NCI-H226 (cell line): ENCODE data around the gene SLC25A13.
"Not testable (repeated sequence)": the region's sequence is repeated elsewhere in the genome, so short reads cannot be mapped to it uniquely, and the experiment has no call there.

ENCODE experiments used
- DNase-seq: peaks from one replicate; pipeline ENCODE4 v3.0.0-alpha.2; 2015

The SLC25A13 gene, protein sequence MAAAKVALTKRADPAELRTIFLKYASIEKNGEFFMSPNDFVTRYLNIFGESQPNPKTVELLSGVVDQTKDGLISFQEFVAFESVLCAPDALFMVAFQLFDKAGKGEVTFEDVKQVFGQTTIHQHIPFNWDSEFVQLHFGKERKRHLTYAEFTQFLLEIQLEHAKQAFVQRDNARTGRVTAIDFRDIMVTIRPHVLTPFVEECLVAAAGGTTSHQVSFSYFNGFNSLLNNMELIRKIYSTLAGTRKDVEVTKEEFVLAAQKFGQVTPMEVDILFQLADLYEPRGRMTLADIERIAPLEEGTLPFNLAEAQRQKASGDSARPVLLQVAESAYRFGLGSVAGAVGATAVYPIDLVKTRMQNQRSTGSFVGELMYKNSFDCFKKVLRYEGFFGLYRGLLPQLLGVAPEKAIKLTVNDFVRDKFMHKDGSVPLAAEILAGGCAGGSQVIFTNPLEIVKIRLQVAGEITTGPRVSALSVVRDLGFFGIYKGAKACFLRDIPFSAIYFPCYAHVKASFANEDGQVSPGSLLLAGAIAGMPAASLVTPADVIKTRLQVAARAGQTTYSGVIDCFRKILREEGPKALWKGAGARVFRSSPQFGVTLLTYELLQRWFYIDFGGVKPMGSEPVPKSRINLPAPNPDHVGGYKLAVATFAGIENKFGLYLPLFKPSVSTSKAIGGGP

GRCh38 chr7:96321658-96322372 lies at the start of gene SLC25A13:
Gene SLC25A13, minus strand, starts transcription at chr7:96322098. Its CDS starts 142 bp downstream, at chr7:96321956.
- DNase-seq: peak; percentile 94

- not testable (repeated sequence) for DNase-seq
These were observed 44.0 kb upstream of the SLC25A13 start for GRCh38 chr7:96365916-96366315.

GRCh38 chr7:96361116-96361857 lies 39.4 kb upstream of the SLC25A13 start:
- no peak for DNase-seq

GRCh38 chr7:96359876-96360275 lies 38.0 kb upstream of the SLC25A13 start:
- DNase-seq: no peak

DNA sequence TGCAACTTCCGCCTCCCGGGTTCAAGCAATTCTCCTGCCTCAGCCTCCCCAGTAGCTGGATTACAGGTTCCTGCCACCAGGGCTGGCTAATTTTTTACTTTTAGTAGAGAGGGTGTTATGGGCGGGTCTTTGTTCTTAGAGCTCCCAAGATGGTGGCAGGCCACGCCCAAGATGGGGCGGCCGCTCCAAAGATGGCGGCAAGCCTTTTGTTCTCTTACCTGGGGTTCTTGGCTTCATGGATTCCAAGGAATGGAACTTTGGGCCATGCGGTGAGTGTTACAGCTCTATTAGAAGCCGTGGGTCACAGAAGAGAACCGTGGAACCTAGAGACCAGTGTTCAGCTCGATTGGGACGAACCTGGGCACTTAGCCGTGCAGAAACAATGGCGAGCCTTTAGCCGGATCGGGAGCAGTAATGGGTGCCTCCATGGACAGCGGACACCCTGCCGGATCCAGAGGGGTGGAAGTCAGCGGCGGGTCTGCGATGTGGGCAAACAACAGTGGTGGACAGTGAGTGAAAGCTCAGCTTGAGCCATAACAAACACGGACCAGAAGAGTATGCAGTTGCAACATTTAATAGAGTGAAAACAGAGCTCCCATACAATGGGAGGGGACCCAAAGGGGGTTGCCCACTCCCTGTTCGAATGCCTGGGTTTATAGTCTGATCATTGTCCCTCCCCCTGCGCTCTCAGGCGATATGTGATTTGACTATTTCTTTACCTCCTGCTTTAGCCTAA lies 36.5 kb upstream of the SLC25A13 start:
- DNase-seq: not testable (repeated sequence)

GRCh38 chr7:96355990-96356506 lies 34.1 kb upstream of the SLC25A13 start:
- no peak for DNase-seq

DNA sequence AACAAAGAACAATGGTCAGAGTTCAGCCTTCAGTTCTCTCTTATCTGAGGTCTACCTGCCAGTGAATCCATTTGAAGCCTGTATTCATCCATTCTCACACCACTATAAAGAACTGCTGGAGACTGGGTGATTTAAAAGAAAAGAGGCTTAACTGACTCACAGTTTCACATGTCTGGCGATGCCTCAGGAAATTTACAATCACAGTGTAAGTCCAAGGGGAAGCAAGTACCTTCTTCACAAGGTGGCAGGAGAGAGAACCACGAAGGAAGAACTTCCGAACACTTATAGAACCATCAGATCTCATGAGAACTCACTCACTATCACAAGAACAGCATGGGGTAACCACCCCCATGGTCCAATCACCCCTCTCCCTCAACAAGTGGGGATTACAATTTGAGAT lies 33.0 kb upstream of the SLC25A13 start:
- no peak for DNase-seq

- no peak for DNase-seq
These were observed 27.7 kb upstream of the SLC25A13 start for GRCh38 chr7:96349572-96349971.

DNA sequence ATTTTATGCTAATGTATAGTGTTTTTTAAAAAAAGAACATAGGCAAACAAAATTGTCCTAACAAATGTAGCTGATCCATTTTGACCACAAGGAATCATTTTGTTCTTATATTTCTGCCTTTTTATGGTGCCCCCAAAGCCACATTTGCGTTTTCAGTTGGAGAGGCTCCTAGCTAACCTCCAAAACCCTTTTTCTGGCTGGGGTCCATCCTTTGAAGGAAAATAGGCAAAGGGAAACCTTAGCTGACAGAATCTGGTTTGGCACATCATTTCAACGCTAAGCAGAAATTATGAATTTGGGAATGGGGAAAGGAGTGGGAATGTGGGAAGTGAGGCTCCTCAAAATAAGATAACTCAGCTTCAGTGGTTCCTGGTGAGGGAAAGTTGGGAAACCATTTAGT lies 25.6 kb upstream of the SLC25A13 start:
- no peak for DNase-seq

- DNase-seq: no peak
These were observed 24.5 kb upstream of the SLC25A13 start for GRCh38 chr7:96346293-96346953.

- no peak for DNase-seq
These were observed 22.3 kb upstream of the SLC25A13 start for GRCh38 chr7:96344236-96344635.

DNA sequence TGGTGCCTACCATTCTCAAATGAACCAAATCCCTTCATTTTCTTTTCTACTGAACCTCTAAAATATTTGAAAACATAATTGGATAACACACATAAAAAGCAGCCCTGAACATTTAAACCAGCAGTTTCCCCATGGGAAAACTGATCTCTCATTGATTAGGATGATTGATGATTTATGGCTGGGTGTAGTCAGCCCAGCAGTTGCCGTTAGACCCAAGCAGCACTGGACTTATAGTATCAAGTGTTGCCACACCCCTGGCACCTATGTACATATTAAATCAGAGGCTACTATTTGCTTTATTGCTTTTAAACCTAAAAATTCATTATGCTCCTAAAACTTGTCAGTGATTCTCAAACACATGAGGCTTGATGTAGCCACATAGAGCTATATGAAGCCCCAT lies 20.2 kb upstream of the SLC25A13 start:
- DNase-seq: no peak

DNA sequence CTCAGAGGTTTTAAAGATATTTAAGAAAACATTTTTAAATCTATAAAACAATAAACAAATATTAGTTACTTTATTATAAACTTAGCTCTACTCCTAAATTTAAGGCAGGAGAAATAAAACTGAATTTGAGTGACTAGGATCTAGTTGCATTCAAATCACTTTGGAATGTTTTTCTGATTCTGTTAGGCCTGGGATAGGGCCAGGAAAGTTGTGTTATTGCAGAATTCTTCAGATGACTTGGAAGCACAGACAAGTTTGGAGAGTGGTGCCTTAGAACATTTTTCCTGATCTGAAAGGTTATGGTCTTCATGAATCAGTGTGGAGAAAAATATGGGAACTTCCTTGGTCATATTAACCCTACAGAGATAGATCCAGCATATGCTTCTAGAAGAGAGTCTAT lies 15.6 kb upstream of the SLC25A13 start:
- no peak for DNase-seq

- DNase-seq: no peak
These were observed 10.4 kb upstream of the SLC25A13 start for GRCh38 chr7:96332325-96332724.

DNA sequence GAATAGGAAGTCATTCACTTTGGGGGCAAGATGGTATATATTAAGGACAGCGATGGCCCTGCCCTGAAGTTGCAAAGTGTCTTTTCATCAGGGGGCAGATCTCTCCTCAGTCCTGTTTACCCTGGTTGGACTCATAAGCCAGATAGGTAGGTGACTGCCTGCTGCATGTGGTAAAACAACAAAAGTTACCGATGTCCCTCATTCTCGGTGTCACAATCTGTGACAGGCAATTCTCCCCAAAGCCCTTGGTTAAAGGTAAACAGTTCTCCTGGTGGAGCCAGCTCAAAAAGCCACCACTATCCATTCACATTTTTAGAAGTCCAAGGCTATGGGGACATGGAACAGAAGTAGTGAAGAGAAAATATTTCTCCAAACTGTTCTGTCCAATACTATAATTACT lies 9.9 kb upstream of the SLC25A13 start:
- DNase-seq: no peak

DNA sequence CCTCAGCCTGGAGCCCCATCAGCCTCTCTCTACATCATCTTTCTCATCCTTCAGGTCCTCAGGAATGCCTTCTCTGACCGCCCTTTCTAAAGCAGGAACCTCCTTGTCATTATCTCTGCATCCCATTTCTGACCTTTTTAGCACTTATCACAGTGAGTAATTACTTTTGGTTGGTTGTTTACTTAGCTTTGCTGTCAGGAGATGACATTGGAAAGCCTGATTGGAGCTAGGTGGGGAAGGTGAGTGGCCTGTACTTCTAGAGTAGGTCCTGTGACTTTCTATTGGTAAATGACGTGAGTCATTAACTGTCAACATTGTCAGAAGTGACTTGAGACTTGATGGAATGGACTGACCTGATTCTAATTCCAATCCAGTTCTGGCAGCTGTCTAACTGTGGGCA lies 9.3 kb upstream of the SLC25A13 start:
- no peak for DNase-seq

DNA sequence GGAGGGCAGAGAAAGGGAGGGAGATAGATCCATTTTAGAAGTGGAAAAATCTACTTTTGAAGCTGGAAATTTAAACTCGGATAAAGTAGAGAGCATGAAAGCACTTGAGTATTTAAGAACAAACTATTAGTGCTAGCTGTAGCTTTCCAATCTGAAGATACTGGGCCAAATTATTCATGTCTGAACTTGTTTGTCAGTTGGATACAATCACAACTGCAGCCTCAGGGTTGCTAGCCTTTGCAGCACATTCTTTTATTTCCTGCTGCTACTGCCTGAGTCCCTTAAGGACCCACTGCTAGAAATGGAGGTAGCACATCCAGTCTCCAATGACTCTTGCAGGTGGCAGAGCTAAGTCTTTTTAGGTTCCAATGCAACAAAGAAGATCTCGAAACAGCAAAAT lies 8.3 kb upstream of the SLC25A13 start:
- DNase-seq: no peak

DNA sequence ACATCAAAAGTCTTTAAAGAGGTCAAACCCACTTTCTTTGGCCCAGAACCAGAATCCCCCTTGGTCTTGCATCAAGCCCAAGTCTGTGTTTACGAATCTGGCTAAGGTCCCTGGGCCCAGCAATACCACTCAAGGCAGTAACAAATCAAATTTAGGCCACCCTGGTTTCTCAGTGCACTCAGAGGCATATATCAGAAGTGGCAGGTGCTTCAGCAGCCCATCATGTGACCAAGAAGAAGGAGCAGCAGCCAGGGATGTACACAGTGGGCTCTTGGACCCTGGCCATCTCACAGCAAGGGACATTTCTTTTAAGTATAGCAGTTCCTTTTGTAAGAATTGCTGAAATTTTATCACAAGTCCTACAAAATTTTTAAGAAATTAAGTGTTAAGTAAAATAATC lies 7.3 kb upstream of the SLC25A13 start:
- no peak for DNase-seq

DNA sequence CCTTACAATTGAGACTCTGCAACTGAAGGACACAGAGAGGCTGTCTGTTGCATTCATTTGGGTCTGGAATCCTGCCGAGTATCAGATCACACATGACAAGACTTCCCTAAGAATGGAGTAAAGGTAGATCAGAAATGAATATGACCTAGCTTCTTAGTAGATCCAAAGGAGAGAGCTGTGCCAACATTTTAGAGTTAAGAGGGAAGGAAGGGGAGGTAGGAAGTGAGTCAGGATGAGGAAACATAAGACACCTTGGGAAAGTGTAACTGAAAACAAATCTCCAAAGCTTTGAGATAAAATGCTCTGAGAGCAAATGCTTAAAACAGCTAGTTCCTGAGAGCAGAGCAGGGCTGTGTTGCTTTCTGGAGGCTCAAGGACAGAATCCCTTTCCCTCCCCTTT lies 6.1 kb upstream of the SLC25A13 start:
- peak; percentile 48 for DNase-seq

DNA sequence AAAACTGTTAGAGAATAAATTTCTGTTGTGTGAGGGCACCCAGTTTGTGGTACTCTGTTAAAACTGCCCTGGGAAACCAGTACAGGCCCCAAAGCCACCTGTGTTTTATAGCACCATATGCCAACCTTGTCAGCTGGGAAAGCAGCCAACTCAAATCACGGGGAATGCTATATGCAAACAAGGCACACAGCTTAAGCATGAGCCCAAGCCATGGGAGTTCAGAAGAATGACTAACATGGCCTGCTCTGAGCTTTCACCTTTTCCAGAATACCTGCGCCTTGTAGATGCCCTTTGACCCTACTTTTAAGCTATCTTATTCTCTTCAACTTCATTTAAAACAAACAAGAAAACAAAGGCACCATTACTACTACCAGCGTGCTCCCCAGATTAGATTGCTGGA lies 5.5 kb upstream of the SLC25A13 start:
- no peak for DNase-seq

DNA sequence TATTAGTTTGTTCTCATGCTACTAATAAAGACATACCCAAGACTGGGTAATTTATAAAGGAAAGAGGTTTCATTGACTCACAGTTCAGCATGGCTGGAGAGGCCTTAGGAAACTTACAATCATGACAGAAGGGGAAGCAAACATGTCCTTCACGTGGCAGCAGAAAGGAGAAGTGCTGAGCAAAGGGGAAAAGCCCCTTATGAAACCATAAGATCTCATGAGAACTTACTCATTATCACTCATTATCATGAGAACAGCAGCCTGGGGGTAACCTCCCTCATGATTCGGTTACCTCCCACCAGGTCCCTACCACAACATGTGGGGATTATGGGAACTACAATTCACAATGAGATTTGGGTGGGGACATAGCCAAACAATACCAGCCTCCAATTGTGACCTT lies 4.9 kb upstream of the SLC25A13 start:
- DNase-seq: not testable (repeated sequence)
